Gastrocnemius medialis (tissue), 4 donors: ENCODE results near the gene DNM3. TPM values are rescaled to one million over a fixed set of nuclear protein-coding genes. Genes with fewer than 3 reads are reported as not detected.

ENCODE experiments used
- ATAC-seq, 2 donors: fragments of 150-250 bp; one replicate each; pipeline ENCODE4 v1.9.1; 2016
- DNase-seq, 2 donors: peaks; one replicate each; pipeline ENCODE4 v3.0.0-alpha.2; 2019
- H3K27ac ChIP-seq, 4 donors: fragments of 200-600 bp; sonication (generic); 1 replicate in 1 of 4; 2 replicates in 3 of 4; pipeline ENCODE4 v1.5.1; 2016 to 2018; ENCODE audit warnings: mild to moderate bottlenecking in 2 of 4, moderate library complexity in 1 of 4
- H3K27me3 ChIP-seq, 3 donors: fragments of 200-600 bp; sonication (generic) in 2 of 3; 1 replicate in 1 of 3; 2 replicates in 2 of 3; pipeline versions ENCODE4 v1.5.1 to v1.6.0; 2016 to 2019; ENCODE audit warnings: mild to moderate bottlenecking in 1 of 3, moderate library complexity in 1 of 3
- H3K36me3 ChIP-seq, 2 donors: fragments of 200-600 bp; sonication (generic) in 1 of 2; one replicate each; pipeline ENCODE4 v1.5.1; 2017 to 2018
- H3K4me1 ChIP-seq, 2 donors: fragments of 200-600 bp; sonication (generic) in 1 of 2; one replicate each; pipeline ENCODE4 v1.5.1; 2016 to 2017; ENCODE audit warnings: mild to moderate bottlenecking in 2 of 2
- H3K4me3 ChIP-seq, 4 donors: fragments of 200-600 bp; sonication (generic) in 3 of 4; 1 replicate in 1 of 4; 2 replicates in 3 of 4; pipeline ENCODE4 v1.5.1; 2016 to 2019; ENCODE audit warnings: mild to moderate bottlenecking in 2 of 4
- H3K9me3 ChIP-seq, 3 donors: fragments of 200-600 bp; sonication (generic) in 2 of 3; 1 replicate in 1 of 3; 2 replicates in 2 of 3; pipeline ENCODE4 v1.5.1; 2016 to 2019
- POLR2A ChIP-seq, 2 donors: fragments of 450-650 bp; IDR thresholded peaks; one replicate each; pipeline ENCODE4 v1.6.1; 2017; ENCODE audit warnings: antibody characterized with exemption in 2 of 2, mild to moderate bottlenecking in 2 of 2, moderate library complexity in 2 of 2
- in situ Hi-C, 4 donors: fragments of 200-750 bp; cut with MboI; loops; one replicate each; pipeline versions ENCODE4 v1.15.0 to v1.8.0; 2017; ENCODE audit warnings: low sequenced_read_pairs in 4 of 4
- intact Hi-C: fragments of 100-400 bp; cut with DNase I; formaldehyde crosslinking; loops from one replicate; pipeline ENCODE4 v1.15.1; 2023; ENCODE audit warnings: low total_unique reads
- total RNA-seq, 4 donors: library from RNA; depleted of rRNA; stranded (reverse); fragments of >200 nt; gene quantifications; one replicate each; pipeline versions ENCODE4 v1.1.0 to v1.2.3, GENCODE V29; 2016
- TF ChIP-seq, protein P1 (sequence below), 5 experiments: fragments of 450-650 bp in 3 of 5; fragments of 200-600 bp in 2 of 5; sonication (generic) in 2 of 5; IDR thresholded peaks in 4 of 5; conservative IDR thresholded peaks in 1 of 5; 1 replicate in 4 of 5; 2 replicates in 1 of 5; pipeline ENCODE4 v1.5.1; 2016 to 2019; ENCODE audit warnings: antibody characterized with exemption in 5 of 5, mild to moderate bottlenecking in 3 of 5, moderate library complexity in 3 of 5

Gene DNM3
- total RNA-seq, 4 donors from 2014 or later, result 0.35 to 1.6 (median 1.1) TPM

DNA sequence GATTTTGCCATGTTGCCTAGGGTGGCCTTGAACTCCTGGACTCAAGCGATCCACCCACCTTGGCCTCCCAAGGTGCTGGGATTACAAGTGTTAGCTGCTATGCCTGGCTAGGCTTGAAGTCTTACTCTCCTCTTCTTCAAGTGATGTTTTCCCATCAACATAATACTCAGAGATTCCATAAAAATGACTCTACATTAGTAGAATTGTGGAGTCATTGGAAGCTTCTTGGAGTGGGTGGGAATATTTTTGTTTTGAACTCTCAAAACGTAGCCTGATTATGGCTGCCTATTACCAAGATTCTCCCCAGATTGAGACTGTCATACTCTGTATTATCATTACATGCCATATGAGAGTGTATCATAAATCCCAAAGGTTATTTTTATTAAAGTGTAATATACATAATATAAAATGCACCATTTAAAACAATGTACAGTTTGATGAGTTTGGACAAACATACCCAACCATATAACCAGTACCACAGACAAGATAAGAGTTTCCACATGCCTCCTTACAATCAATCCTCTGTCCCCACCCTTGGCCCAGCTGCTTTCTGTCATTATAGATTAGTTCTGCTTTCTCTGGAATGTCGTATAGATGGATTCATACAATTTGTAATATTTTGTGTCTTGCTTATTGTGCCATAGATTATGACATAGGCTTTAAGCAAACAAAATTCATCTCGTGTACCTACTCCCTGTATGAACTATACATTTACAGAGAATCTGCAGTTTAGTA lies 8.0 kb upstream of the DNM3 start:
- in situ Hi-C loops, result loop anchor here in 1 of 4 donors (25.0 kb wide), 1 partner anchor 604 kb away; the partner anchor contains the start of gene PIGC

DNA sequence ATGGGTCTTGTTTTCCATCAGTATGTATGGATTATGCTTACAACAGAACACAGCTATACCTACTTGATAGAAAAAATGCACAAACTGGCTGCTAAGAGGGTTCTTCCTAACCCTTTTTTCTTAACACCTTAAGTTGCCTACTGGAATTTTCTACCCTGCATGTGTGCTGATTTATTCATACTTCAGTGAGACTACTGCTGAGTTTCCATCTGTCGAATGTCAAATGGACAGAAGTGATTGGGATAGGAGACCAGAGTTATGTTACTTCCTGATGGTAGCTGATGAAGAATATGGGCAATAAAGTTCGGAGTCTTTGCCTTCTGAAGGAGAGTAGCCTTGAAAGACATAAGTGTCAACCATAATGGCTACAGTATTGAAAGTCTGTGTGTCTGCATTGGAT lies 6.5 kb upstream of the DNM3 start:
- no peaks in the 10 kb centered on the region for H3K36me3 ChIP-seq
- DNase-seq, result no peak
- TF ChIP-seq, protein P1, sequence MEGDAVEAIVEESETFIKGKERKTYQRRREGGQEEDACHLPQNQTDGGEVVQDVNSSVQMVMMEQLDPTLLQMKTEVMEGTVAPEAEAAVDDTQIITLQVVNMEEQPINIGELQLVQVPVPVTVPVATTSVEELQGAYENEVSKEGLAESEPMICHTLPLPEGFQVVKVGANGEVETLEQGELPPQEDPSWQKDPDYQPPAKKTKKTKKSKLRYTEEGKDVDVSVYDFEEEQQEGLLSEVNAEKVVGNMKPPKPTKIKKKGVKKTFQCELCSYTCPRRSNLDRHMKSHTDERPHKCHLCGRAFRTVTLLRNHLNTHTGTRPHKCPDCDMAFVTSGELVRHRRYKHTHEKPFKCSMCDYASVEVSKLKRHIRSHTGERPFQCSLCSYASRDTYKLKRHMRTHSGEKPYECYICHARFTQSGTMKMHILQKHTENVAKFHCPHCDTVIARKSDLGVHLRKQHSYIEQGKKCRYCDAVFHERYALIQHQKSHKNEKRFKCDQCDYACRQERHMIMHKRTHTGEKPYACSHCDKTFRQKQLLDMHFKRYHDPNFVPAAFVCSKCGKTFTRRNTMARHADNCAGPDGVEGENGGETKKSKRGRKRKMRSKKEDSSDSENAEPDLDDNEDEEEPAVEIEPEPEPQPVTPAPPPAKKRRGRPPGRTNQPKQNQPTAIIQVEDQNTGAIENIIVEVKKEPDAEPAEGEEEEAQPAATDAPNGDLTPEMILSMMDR (IDR thresholded peaks at IDR 0.05 in 4 of 5, conservative IDR thresholded peaks at IDR 0.05 in 1 of 5), result no peak
- no peak for TF ChIP-seq POLR2A (IDR thresholded peaks at IDR 0.05)
- in situ Hi-C loops (loop anchor here in 1 of 4 donors (25.0 kb wide), 1 partner anchor 602 kb away; the partner anchor contains the start of gene PIGC), intact Hi-C loops (no loop called here)
- no peaks in the 10 kb centered on the region for H3K9me3 ChIP-seq
- H3K27me3 ChIP-seq, result no peaks in the 10 kb centered on the region
- no peaks in the 10 kb centered on the region for H3K4me1 ChIP-seq
- ATAC-seq, result no peak
- H3K4me3 ChIP-seq, result no peak overlapping the region
- H3K27ac ChIP-seq, result no peak overlapping the region

More for the DNA sequence above, 8.0 kb upstream of the DNM3 start:
- H3K27ac ChIP-seq, result no peak overlapping the region
- no peaks in the 10 kb centered on the region for H3K36me3 ChIP-seq
- intact Hi-C loops, result no loop called here
- H3K27me3 ChIP-seq, result no peaks in the 10 kb centered on the region
- H3K4me3 ChIP-seq, result no peak overlapping the region
- DNase-seq (no peak), ATAC-seq (no peak)
- no peaks in the 10 kb centered on the region for H3K4me1 ChIP-seq
- H3K9me3 ChIP-seq, result no peaks in the 10 kb centered on the region
- no peak for TF ChIP-seq POLR2A (IDR thresholded peaks at IDR 0.05)
- TF ChIP-seq, protein P1 (IDR thresholded peaks at IDR 0.05 in 4 of 5, conservative IDR thresholded peaks at IDR 0.05 in 1 of 5), result no peak

GRCh38 chr1:171835891-171836290 lies 5.4 kb upstream of the DNM3 start:
- intact Hi-C loops, result no loop called here
- no peaks in the 10 kb centered on the region for H3K27me3 ChIP-seq
- no peak for ATAC-seq
- H3K9me3 ChIP-seq, result no peaks in the 10 kb centered on the region
- no peaks in the 10 kb centered on the region for H3K36me3 ChIP-seq
- no peak for TF ChIP-seq POLR2A (IDR thresholded peaks at IDR 0.05)
- in situ Hi-C loops, result loop anchor here in 1 of 4 donors (25.0 kb wide), 1 partner anchor 601 kb away; the partner anchor contains the start of gene PIGC
- H3K4me1 ChIP-seq, result no peaks in the 10 kb centered on the region
- H3K27ac ChIP-seq, result no peak overlapping the region
- DNase-seq, result no peak
- H3K4me3 ChIP-seq, result no peak overlapping the region

GRCh38 chr1:171841931-171842761 lies 848 bp downstream of the DNM3 start:
- Histone ChIP-seq H3K27ac (peak overlapping the region in 3 of 4 donors; percentile 64 to 77 (median 73)), H3K4me3 (peak overlapping the region; percentile 66 to 86 (median 79)), H3K9me3 (no peaks in the 10 kb centered on the region), H3K36me3 (no peaks in the 10 kb centered on the region), H3K4me1 (peaks cover 0 to 11% of the 10 kb centered on the region in 2 donors), H3K27me3 (no peaks in the 10 kb centered on the region)
- no peak for ATAC-seq
- TF ChIP-seq, protein P1 (IDR thresholded peaks at IDR 0.05 in 4 of 5, conservative IDR thresholded peaks at IDR 0.05 in 1 of 5), result no peak
- no peak for TF ChIP-seq POLR2A (IDR thresholded peaks at IDR 0.05)
- DNase-seq, result no peak
- in situ Hi-C loops (loop anchor here in 1 of 4 donors (25.0 kb wide), 1 partner anchor 595 kb away; the partner anchor contains the start of gene PIGC), intact Hi-C loops (loop anchor here (5.0 kb wide), 2 partner anchors 195 to 355 kb away; partner anchors contain the start of gene PRRC2C)
